Measurements from ENCODE around the gene NAT14. TPM values are rescaled to one million over a fixed set of nuclear protein-coding genes. Genes with fewer than 3 reads are reported as not detected.

Gene NAT14
- total RNA-seq, 1 donor from 2014 or later = 37.7 TPM

DNA sequence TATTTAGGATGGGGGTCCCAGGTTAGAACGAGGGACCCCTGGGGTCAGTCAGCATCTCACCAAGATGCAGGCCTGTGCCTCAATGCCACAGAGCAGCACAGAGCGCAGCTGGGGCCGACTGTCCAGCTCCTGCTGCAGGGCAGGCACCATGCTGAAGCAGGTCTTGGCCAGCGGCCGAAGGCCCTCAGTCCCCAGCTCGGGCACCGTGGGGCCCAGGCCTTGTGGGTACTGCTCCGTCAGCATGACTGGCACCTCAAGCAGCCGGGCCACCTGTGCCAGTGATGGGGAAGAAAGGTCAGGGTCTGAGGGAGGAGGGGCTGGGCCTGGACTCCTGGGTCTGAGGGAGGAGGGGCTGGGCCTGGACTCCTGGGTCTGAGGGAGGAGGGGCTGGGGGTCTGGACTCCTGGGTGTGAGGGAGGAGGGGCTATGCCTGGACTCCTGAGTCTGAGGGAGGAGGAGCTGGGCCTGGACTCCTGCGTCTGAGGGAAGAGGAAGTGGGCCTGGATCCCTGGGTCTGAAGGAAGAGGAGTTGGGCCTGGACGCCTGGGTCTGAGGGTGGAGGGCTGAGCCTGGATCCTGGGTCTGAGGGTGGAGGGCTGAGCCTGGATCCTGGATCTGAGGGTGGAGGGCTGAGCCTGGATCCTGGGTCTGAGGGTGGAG lies 29.3 kb upstream of the NAT14 start:
- Mint-ChIP-seq H3K4me3 (ENCODE audit: unreplicated experiment) (no peak overlapping the region), H3K27me3 (ENCODE audit: unreplicated experiment) (peaks cover 24% of the 10 kb centered on the region), H3K27ac (ENCODE audit: unreplicated experiment) (no peak overlapping the region), H3K36me3 (ENCODE audit: low read depth, unreplicated experiment) (peaks cover 8% of the 10 kb centered on the region), H3K4me1 (ENCODE audit: unreplicated experiment) (peaks cover 5% of the 10 kb centered on the region), H3K9me3 (ENCODE audit: unreplicated experiment) (no peaks in the 10 kb centered on the region)
- TF ChIP-seq CTCF (IDR thresholded peaks at IDR 0.05; ENCODE audit: unreplicated experiment) = no peak
- DNase-seq (ENCODE audit: low spot score) = no peak

GRCh38 chr19:55456347-55456746 lies 28.6 kb upstream of the NAT14 start:
- Mint-ChIP-seq H3K9me3 (ENCODE audit: unreplicated experiment) (no peaks in the 10 kb centered on the region), H3K36me3 (ENCODE audit: low read depth, unreplicated experiment) (peaks cover 8% of the 10 kb centered on the region), H3K27ac (ENCODE audit: unreplicated experiment) (no peak overlapping the region), H3K4me3 (ENCODE audit: unreplicated experiment) (no peak overlapping the region), H3K27me3 (ENCODE audit: unreplicated experiment) (peaks cover 22% of the 10 kb centered on the region), H3K4me1 (ENCODE audit: unreplicated experiment) (peaks cover 5% of the 10 kb centered on the region)
- TF ChIP-seq CTCF (IDR thresholded peaks at IDR 0.05; ENCODE audit: unreplicated experiment) = no peak
- no peak for DNase-seq (ENCODE audit: low spot score)

- Mint-ChIP-seq H3K27me3 (ENCODE audit: unreplicated experiment) (peaks cover 22% of the 10 kb centered on the region), H3K27ac (ENCODE audit: unreplicated experiment) (no peak overlapping the region), H3K4me1 (ENCODE audit: unreplicated experiment) (peaks cover 5% of the 10 kb centered on the region), H3K9me3 (ENCODE audit: unreplicated experiment) (no peaks in the 10 kb centered on the region), H3K4me3 (ENCODE audit: unreplicated experiment) (no peak overlapping the region), H3K36me3 (ENCODE audit: low read depth, unreplicated experiment) (peaks cover 8% of the 10 kb centered on the region)
- TF ChIP-seq CTCF (IDR thresholded peaks at IDR 0.05; ENCODE audit: unreplicated experiment) = no peak
- no peak for DNase-seq (ENCODE audit: low spot score)
Measured at GRCh38 chr19:55457683-55458457, 27.1 kb upstream of the NAT14 start.

GRCh38 chr19:55459551-55459949 lies 25.4 kb upstream of the NAT14 start:
- H3K4me1 Mint-ChIP-seq (ENCODE audit: unreplicated experiment) = no peaks in the 10 kb centered on the region
- H3K9me3 Mint-ChIP-seq (ENCODE audit: unreplicated experiment) = no peaks in the 10 kb centered on the region
- H3K4me3 Mint-ChIP-seq (ENCODE audit: unreplicated experiment) = no peak overlapping the region
- H3K36me3 Mint-ChIP-seq (ENCODE audit: low read depth, unreplicated experiment) = no peaks in the 10 kb centered on the region
- peaks cover 12% of the 10 kb centered on the region for H3K27me3 Mint-ChIP-seq (ENCODE audit: unreplicated experiment)
- no peak overlapping the region for H3K27ac Mint-ChIP-seq (ENCODE audit: unreplicated experiment)
- no peak for TF ChIP-seq CTCF (IDR thresholded peaks at IDR 0.05; ENCODE audit: unreplicated experiment)
- no peak for DNase-seq (ENCODE audit: low spot score)

Data from endothelial cell (in vitro differentiated cells).